Endothelial cell of umbilical vein (primary cell): Measurements from ENCODE around the gene HTRA3. TPM values are rescaled to one million over a fixed set of nuclear protein-coding genes. Genes with fewer than 3 reads are reported as not detected.

Experiments
- BruUV-seq: library from RNA; stranded (reverse); fragments of 400-500 nt; replicated peaks from 2 replicates; lab custom pipeline; 2021; lab: Mats Ljungman, UMichigan
- CTCF ChIA-PET: fragments of 300-600, 350-600 bp; sonication (Branson Sonifier 250); formaldehyde crosslinking; loops from one replicate; lab custom pipeline; 2021; ENCODE audit warnings: antibody characterized with exemption, inconsistent platforms; lab: Charles Lee
- POLR2A ChIA-PET: fragments of 300-600, 350-600 bp; sonication (Branson Sonifier 250); formaldehyde crosslinking; loops from one replicate; lab custom pipeline; 2021; ENCODE audit warnings: antibody characterized with exemption, inconsistent platforms; lab: Charles Lee
- DNase-seq: peaks from one replicate; pipeline ENCODE4 v3.0.0-alpha.2; 2011; ENCODE audit warnings: low read depth, low spot score
- FAIRE-seq: peaks from 2 replicates; lab custom pipeline; 2011; peaks lifted over from hg19 to GRCh38; lab: Jason Lieb, UNC
- H2AFZ ChIP-seq: 2 replicates; pipeline ENCODE4 v1.6.0; 2012; ENCODE audit warnings: low read depth, low read length, control low read depth, inconsistent platforms
- H3K27ac ChIP-seq: 2 replicates; pipeline ENCODE4 v1.5.1; 2011; ENCODE audit warnings: low read depth, mild to moderate bottlenecking, control low read depth, low read length, moderate library complexity; ENCODE audit not compliant: insufficient read depth
- H3K27me3 ChIP-seq, 2 experiments: 2 replicates each; pipeline versions ENCODE4 v1.6.0 to v1.6.1; 2011; ENCODE audit warnings: low read length in 2 of 2, mixed read lengths in 1 of 2; ENCODE audit not compliant: control insufficient read depth in 2 of 2, insufficient read depth in 2 of 2
- H3K36me3 ChIP-seq, 2 experiments: 2 replicates in 1 of 2; 3 replicates in 1 of 2; pipeline ENCODE4 v1.5.1; 2011; ENCODE audit warnings: low read length in 2 of 2, mild to moderate bottlenecking in 1 of 2, moderate library complexity in 1 of 2; ENCODE audit not compliant: control insufficient read depth in 2 of 2, insufficient read depth in 2 of 2; ENCODE audit errors: extremely low read depth in 1 of 2
- H3K4me1 ChIP-seq: 3 replicates; pipeline ENCODE4 v1.5.1; 2011; ENCODE audit warnings: mild to moderate bottlenecking, low read length; ENCODE audit not compliant: control insufficient read depth, insufficient read depth; ENCODE audit errors: extremely low read depth
- H3K4me2 ChIP-seq: 2 replicates; pipeline ENCODE4 v1.6.1; 2011; ENCODE audit warnings: low read length, control low read depth, mixed read lengths; ENCODE audit not compliant: insufficient read depth
- H3K4me3 ChIP-seq, 3 experiments: fragments of 200-600 bp in 1 of 3; sonication (generic), shearing (Covaris generic) in 1 of 3; replicated peaks in 1 of 3; 2 replicates each; pipeline ENCODE4 v1.5.1; 2011 to 2016; ENCODE audit warnings: control low read depth in 3 of 3, low read length in 3 of 3, mild to moderate bottlenecking in 2 of 3, inconsistent platforms in 1 of 3, low read depth in 1 of 3, moderate library complexity in 1 of 3; ENCODE audit not compliant: insufficient read depth in 1 of 3
- H3K79me2 ChIP-seq: 2 replicates; pipeline ENCODE4 v1.6.0; 2012; ENCODE audit warnings: low read length, inconsistent platforms; ENCODE audit not compliant: control insufficient read depth, insufficient read depth
- H3K9ac ChIP-seq: replicated peaks from 2 replicates; pipeline ENCODE3; 2011; ENCODE audit warnings: low read length, control low read depth; ENCODE audit not compliant: insufficient read depth; ENCODE audit errors: extremely low read depth
- H3K9me1 ChIP-seq: replicated peaks from 3 replicates; pipeline ENCODE4 v1.6.0; 2011; ENCODE audit warnings: mild to moderate bottlenecking, low read length; ENCODE audit not compliant: control insufficient read depth, insufficient read depth; ENCODE audit errors: extremely low read depth
- H3K9me3 ChIP-seq: replicated peaks from 2 replicates; pipeline ENCODE4 v1.5.1; 2012; ENCODE audit warnings: low read length, inconsistent platforms; ENCODE audit not compliant: control insufficient read depth, insufficient read depth
- H4K20me1 ChIP-seq: replicated peaks from 2 replicates; pipeline ENCODE3; 2011; ENCODE audit warnings: mild to moderate bottlenecking, low read length; ENCODE audit not compliant: control insufficient read depth, insufficient read depth; ENCODE audit errors: extremely low read depth
- EZH2 ChIP-seq: IDR thresholded peaks from 2 replicates; pipeline ENCODE4 v1.6.1; 2012; ENCODE audit warnings: borderline replicate concordance, low read depth, mild to moderate bottlenecking, moderate library complexity, low read length, inconsistent platforms; ENCODE audit not compliant: severe bottlenecking
- FOS ChIP-seq: IDR thresholded peaks from 2 replicates; pipeline ENCODE4 v1.6.1; 2011; ENCODE audit warnings: mild to moderate bottlenecking, low read length, moderate library complexity, borderline replicate concordance; ENCODE audit not compliant: insufficient read depth
- GATA2 ChIP-seq: IDR thresholded peaks from 2 replicates; pipeline ENCODE4 v1.7.0; 2011; ENCODE audit warnings: low read depth, mild to moderate bottlenecking, moderate library complexity, mixed read lengths, low read length; ENCODE audit not compliant: insufficient read length, insufficient read depth
- JUN ChIP-seq: IDR thresholded peaks from 2 replicates; pipeline ENCODE4 v1.6.1; 2011; ENCODE audit warnings: borderline replicate concordance, low read depth; ENCODE audit not compliant: insufficient read length, insufficient read depth
- POLR2A ChIP-seq: IDR thresholded peaks from 2 replicates; pipeline ENCODE4 v1.6.1; 2012; ENCODE audit warnings: low read depth, mild to moderate bottlenecking, control low read depth, low read length
- POLR2AphosphoS5 ChIP-seq: IDR thresholded peaks from 2 replicates; pipeline ENCODE4 v1.6.1; 2012; ENCODE audit warnings: low read depth, mild to moderate bottlenecking, control low read depth, low read length, moderate library complexity; ENCODE audit not compliant: insufficient read depth
- dilution Hi-C: fragments of 300-500 bp; cut with MboI; formaldehyde crosslinking; loops from one replicate; pipeline ENCODE4 v1.15.0; 2019; ENCODE audit warnings: low sequenced_read_pairs; ENCODE audit not compliant: extremely low pct_ligation_motif_present
- intact Hi-C: fragments of 100-400 bp; cut with micrococcal nuclease; formaldehyde crosslinking; loops from one replicate; pipeline ENCODE4 v1.10.0; 2022
- polyA plus RNA-seq, 4 experiments: library from polyadenylated mRNA; depleted of rRNA in 3 of 4; stranded (reverse) in 3 of 4; unstranded in 1 of 4; fragments of >200 nt; gene quantifications; 2 replicates each; pipeline versions ENCODE4 v1.2.1 to v1.2.3, GENCODE V29; 2011 to 2012; ENCODE audit warnings: missing spikeins in 1 of 4
- total RNA-seq: library from RNA; stranded (reverse); gene quantifications from 2 replicates; pipeline ENCODE4 v1.2.3, GENCODE V29; 2021
- TF ChIP-seq, protein P1 (sequence below): IDR thresholded peaks from 2 replicates; pipeline ENCODE4 v1.6.1; 2011; ENCODE audit not compliant: insufficient read depth, insufficient read length
- TF ChIP-seq, protein P2 (sequence below), 2 donors: IDR thresholded peaks; 1 replicate in 1 of 2; 2 replicates in 1 of 2; pipeline ENCODE4 v1.5.1; 2011; ENCODE audit warnings: low read length in 2 of 2, mild to moderate bottlenecking in 2 of 2, moderate library complexity in 2 of 2, control low read depth in 1 of 2, inconsistent platforms in 1 of 2, low read depth in 1 of 2; ENCODE audit not compliant: insufficient read depth in 1 of 2; ENCODE audit errors: extremely low read depth in 1 of 2

HTRA3 gene
- total and polyA plus RNA-seq, 2 donors (not counting 3 experiments of a cell fraction or from before 2014, with no cell fraction given) = 9.0 to 12.0 TPM

DNA sequence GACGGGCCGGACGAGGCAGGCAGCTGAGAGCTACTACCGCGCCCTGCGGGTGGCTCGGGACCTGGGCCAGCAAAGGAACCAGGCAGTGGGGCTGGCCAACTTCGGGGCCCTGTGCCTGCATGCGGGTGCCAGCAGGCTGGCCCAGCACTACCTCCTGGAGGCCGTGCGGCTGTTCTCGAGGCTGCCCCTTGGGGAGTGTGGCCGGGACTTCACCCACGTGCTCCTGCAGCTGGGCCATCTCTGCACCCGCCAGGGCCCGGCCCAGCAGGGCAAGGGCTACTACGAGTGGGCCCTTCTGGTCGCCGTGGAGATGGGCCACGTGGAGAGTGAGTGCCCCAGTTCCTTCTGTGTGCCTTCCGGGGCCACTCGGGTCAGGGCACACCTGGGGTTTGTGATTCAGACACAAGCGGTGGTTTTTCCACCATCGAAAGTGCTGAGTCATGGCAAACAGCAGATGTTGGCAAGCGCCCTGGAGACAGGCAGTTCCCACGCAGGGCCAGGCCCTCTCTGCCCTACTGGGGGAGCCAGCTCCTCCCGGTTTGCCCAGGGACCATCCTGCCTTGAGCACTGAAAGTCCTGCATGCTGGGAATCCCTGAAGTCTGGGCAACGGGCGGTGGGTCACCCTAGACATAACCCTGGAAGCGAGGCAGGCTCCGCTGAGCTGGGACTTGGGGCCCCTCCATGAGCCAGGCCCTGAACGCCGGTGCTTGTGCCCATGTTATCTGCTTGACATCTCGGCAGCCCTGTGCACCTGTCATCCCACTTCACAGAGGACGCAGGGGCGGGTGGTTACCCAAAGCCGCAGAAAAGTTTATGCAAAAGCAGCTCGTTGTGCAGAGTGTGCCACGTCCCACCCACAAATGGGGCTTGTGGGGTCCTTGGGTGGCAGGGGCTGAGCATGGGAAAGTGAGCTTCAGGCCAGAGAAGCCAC lies 41.0 kb upstream of the HTRA3 start:
- H3K9me3 ChIP-seq = no peaks in the 10 kb centered on the region
- intact Hi-C loops = no loop called here
- CTCF ChIA-PET = interaction anchor here (1.0 to 3.2 kb wide), 4 partner anchors 14 to 181 kb away, joined by 3 to 25 read pairs (median 8); no protein-coding TSS in a partner anchor
- H3K79me2 ChIP-seq = peaks cover 7% of the 10 kb centered on the region
- dilution Hi-C loops = no loop called here
- H3K4me2 ChIP-seq = no peak overlapping the region
- H3K27me3 ChIP-seq = no peaks in the 10 kb centered on the region
- BruUV-seq = no TSS peak
- POLR2A ChIA-PET = no interaction called here
- no peak overlapping the region for H3K9ac ChIP-seq
- peaks cover 6% of the 10 kb centered on the region for H3K4me1 ChIP-seq
- no peak overlapping the region for H2AFZ ChIP-seq
- TF ChIP-seq FOS = no peak
- TF ChIP-seq GATA2 = no peak
- TF ChIP-seq POLR2A = no peak
- TF ChIP-seq, protein P1, sequence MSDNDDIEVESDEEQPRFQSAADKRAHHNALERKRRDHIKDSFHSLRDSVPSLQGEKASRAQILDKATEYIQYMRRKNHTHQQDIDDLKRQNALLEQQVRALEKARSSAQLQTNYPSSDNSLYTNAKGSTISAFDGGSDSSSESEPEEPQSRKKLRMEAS = peak; percentile 47
- TF ChIP-seq JUN = no peak
- TF ChIP-seq POLR2AphosphoS5 = peak; percentile 45
- no peak for TF ChIP-seq EZH2
- TF ChIP-seq, protein P2, sequence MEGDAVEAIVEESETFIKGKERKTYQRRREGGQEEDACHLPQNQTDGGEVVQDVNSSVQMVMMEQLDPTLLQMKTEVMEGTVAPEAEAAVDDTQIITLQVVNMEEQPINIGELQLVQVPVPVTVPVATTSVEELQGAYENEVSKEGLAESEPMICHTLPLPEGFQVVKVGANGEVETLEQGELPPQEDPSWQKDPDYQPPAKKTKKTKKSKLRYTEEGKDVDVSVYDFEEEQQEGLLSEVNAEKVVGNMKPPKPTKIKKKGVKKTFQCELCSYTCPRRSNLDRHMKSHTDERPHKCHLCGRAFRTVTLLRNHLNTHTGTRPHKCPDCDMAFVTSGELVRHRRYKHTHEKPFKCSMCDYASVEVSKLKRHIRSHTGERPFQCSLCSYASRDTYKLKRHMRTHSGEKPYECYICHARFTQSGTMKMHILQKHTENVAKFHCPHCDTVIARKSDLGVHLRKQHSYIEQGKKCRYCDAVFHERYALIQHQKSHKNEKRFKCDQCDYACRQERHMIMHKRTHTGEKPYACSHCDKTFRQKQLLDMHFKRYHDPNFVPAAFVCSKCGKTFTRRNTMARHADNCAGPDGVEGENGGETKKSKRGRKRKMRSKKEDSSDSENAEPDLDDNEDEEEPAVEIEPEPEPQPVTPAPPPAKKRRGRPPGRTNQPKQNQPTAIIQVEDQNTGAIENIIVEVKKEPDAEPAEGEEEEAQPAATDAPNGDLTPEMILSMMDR (IDR thresholded peaks at IDR 0.05; ENCODE audit: extremely low read depth in 1 of 2, insufficient read depth in 1 of 2, low read depth in 1 of 2, low read length in 2 of 2) = no peak
- no peak overlapping the region for H3K4me3 ChIP-seq
- no peaks in the 10 kb centered on the region for H3K9me1 ChIP-seq
- FAIRE-seq (peak; percentile 73), DNase-seq (peak; percentile 88)
- peaks cover 26 to 78% of the 10 kb centered on the region in 2 experiments for H3K36me3 ChIP-seq
- no peaks in the 10 kb centered on the region for H4K20me1 ChIP-seq
- H3K27ac ChIP-seq = peak overlapping the region; percentile 50
